Progenitor cell of endocrine pancreas (in vitro differentiated cells): ENCODE data around the gene TMEM101. TPM values are rescaled to one million over a fixed set of nuclear protein-coding genes. Genes with fewer than 3 reads are reported as not detected.
A peak's percentile ranks its signal among the peaks of the same experiment; 100 is the strongest.
"Not testable (repeated sequence)": the region's sequence is repeated elsewhere in the genome, so short reads cannot be mapped to it uniquely, and the experiment has no call there.

Experiments
- DNase-seq: peaks from one replicate; pipeline ENCODE4 v3.0.0; 2021; ENCODE audit warnings: low spot score; ENCODE audit not compliant: unreplicated experiment
- H3K27ac Mint-ChIP-seq: 2 replicates; pipeline ENCODE4 v1.8.0; 2021; ENCODE audit warnings: mild to moderate bottlenecking, moderate library complexity, mixed read lengths
- H3K27me3 Mint-ChIP-seq: 2 replicates; pipeline ENCODE4 v1.8.0; 2021; ENCODE audit warnings: mixed read lengths
- H3K36me3 Mint-ChIP-seq: 2 replicates; pipeline ENCODE4 v1.8.0; 2022; ENCODE audit warnings: mixed read lengths; ENCODE audit not compliant: insufficient read depth
- H3K4me1 Mint-ChIP-seq: 2 replicates; pipeline ENCODE4 v1.8.0; 2021; ENCODE audit warnings: low read depth, mixed read lengths
- H3K4me3 Mint-ChIP-seq: 2 replicates; pipeline ENCODE4 v1.8.0; 2021; ENCODE audit warnings: low read depth, mild to moderate bottlenecking, moderate library complexity, mixed read lengths
- H3K9me3 Mint-ChIP-seq: 2 replicates; pipeline ENCODE4 v1.8.0; 2021; ENCODE audit warnings: low read depth, mixed read lengths
- CTCF ChIP-seq: fragments of 200-600 bp; sonication (generic); IDR thresholded peaks from one replicate; pipeline ENCODE4 v1.5.0; 2021; ENCODE audit warnings: antibody characterized with exemption, mild to moderate bottlenecking; ENCODE audit not compliant: unreplicated experiment
- total RNA-seq: library from RNA; stranded (reverse); gene quantifications from 2 replicates; pipeline ENCODE4 v1.2.1, GENCODE V29; 2021

The TMEM101 gene
- total RNA-seq, 1 donor from 2014 or later, result 27.5 TPM

GRCh38 chr17:44043272-44043696 lies 28.5 kb upstream of the TMEM101 start:
- DNase-seq, result no peak

GRCh38 chr17:44039829-44040635 lies 25.3 kb upstream of the TMEM101 start:
- no peak overlapping the region for H3K4me3 Mint-ChIP-seq
- H3K36me3 Mint-ChIP-seq, result peaks cover 10% of the 10 kb centered on the region
- H3K27ac Mint-ChIP-seq, result no peak overlapping the region
- no peak for TF ChIP-seq CTCF
- H3K27me3 Mint-ChIP-seq, result no peaks in the 10 kb centered on the region
- DNase-seq, result no peak
- no peaks in the 10 kb centered on the region for H3K9me3 Mint-ChIP-seq
- peaks cover 4% of the 10 kb centered on the region for H3K4me1 Mint-ChIP-seq

More at GRCh38 chr17:44043272-44043696, 28.5 kb upstream of the TMEM101 start:
- no peak for TF ChIP-seq CTCF
- peaks cover 4% of the 10 kb centered on the region for H3K4me1 Mint-ChIP-seq
- no peaks in the 10 kb centered on the region for H3K9me3 Mint-ChIP-seq
- no peaks in the 10 kb centered on the region for H3K27me3 Mint-ChIP-seq
- no peak overlapping the region for H3K4me3 Mint-ChIP-seq
- H3K36me3 Mint-ChIP-seq, result peaks cover 7% of the 10 kb centered on the region
- peak overlapping the region; percentile 63 for H3K27ac Mint-ChIP-seq

GRCh38 chr17:44038604-44039011 lies 23.8 kb upstream of the TMEM101 start:
- no peak for TF ChIP-seq CTCF
- peaks cover 15% of the 10 kb centered on the region for H3K36me3 Mint-ChIP-seq

GRCh38 chr17:44037471-44037870 lies 22.7 kb upstream of the TMEM101 start:
- TF ChIP-seq CTCF, result no peak
- peaks cover 16% of the 10 kb centered on the region for H3K36me3 Mint-ChIP-seq

More at GRCh38 chr17:44038604-44039011, 23.8 kb upstream of the TMEM101 start:
- Mint-ChIP-seq H3K4me3 (no peak overlapping the region), H3K27ac (no peak overlapping the region), H3K4me1 (peaks cover 4% of the 10 kb centered on the region), H3K27me3 (no peaks in the 10 kb centered on the region), H3K9me3 (no peaks in the 10 kb centered on the region)
- no peak for DNase-seq

GRCh38 chr17:44034688-44035087 lies 19.9 kb upstream of the TMEM101 start:
- H3K9me3 Mint-ChIP-seq, H3K4me1 Mint-ChIP-seq, H3K27ac Mint-ChIP-seq, DNase-seq, H3K27me3 Mint-ChIP-seq, H3K4me3 Mint-ChIP-seq: not testable (repeated sequence)
- H3K36me3 Mint-ChIP-seq, result peaks cover 23% of the 10 kb centered on the region

More at GRCh38 chr17:44037471-44037870, 22.7 kb upstream of the TMEM101 start:
- H3K27ac Mint-ChIP-seq, result no peak overlapping the region
- H3K4me1 Mint-ChIP-seq, result peaks cover 4% of the 10 kb centered on the region
- no peak for DNase-seq
- no peak overlapping the region for H3K4me3 Mint-ChIP-seq
- H3K27me3 Mint-ChIP-seq, result no peaks in the 10 kb centered on the region
- no peaks in the 10 kb centered on the region for H3K9me3 Mint-ChIP-seq
